PFSK-1 (cell line): ENCODE data around the gene CDK6.

Experiments used
- POLR2AphosphoS5 ChIP-seq: IDR thresholded peaks from 2 replicates; pipeline ENCODE4 v1.6.1; 2012; ENCODE audit warnings: low read depth, mild to moderate bottlenecking, control low read depth, low read length, moderate library complexity
- REST ChIP-seq, 2 experiments: IDR thresholded peaks; 2 replicates each; pipeline versions ENCODE4 v1.6.1 to v1.8.0; 2011 to 2012; ENCODE audit warnings: low read depth in 2 of 2, low read length in 2 of 2, control low read depth in 1 of 2, inconsistent platforms in 1 of 2, mild to moderate bottlenecking in 1 of 2, moderate library complexity in 1 of 2; ENCODE audit not compliant: insufficient read depth in 1 of 2
- SIN3A ChIP-seq: IDR thresholded peaks from 2 replicates; pipeline ENCODE4 v1.6.1; 2012; ENCODE audit warnings: mild to moderate bottlenecking, low read length, moderate library complexity, borderline replicate concordance; ENCODE audit not compliant: insufficient read depth

GRCh38 chr7:92827464-92828120, 8.8 kb downstream of the CDK6 start:
- TF ChIP-seq POLR2AphosphoS5, result no peak
- no peak for TF ChIP-seq REST (IDR thresholded peaks at IDR 0.05; ENCODE audit: insufficient read depth in 1 of 2, low read depth in 2 of 2, low read length in 2 of 2)
- TF ChIP-seq SIN3A, result no peak
